Tibial artery (tissue), 4 donors: Measurements from ENCODE around the gene DKK2.

ENCODE experiments used
- DNase-seq, 2 donors: peaks; one replicate each; pipeline ENCODE4 v3.0.0-alpha.2; 2019
- H3K27ac ChIP-seq, 2 donors: fragments of 200-600 bp; sonication (generic) in 1 of 2; 1 replicate in 1 of 2; 2 replicates in 1 of 2; pipeline ENCODE4 v1.5.1; 2018 to 2019; ENCODE audit warnings: mild to moderate bottlenecking in 1 of 2
- H3K27me3 ChIP-seq, 2 donors: fragments of 200-600 bp; sonication (generic) in 1 of 2; one replicate each; pipeline versions ENCODE4 v1.5.1 to v1.6.0; 2016 to 2019
- H3K36me3 ChIP-seq, 3 donors: fragments of 200-600 bp; sonication (generic) in 2 of 3; one replicate each; pipeline ENCODE4 v1.5.1; 2016 to 2019; ENCODE audit warnings: mild to moderate bottlenecking in 2 of 3
- H3K4me1 ChIP-seq, 4 donors: fragments of 200-600 bp; sonication (generic) in 2 of 4; 1 replicate in 3 of 4; 2 replicates in 1 of 4; pipeline ENCODE4 v1.5.1; 2016 to 2019
- H3K4me3 ChIP-seq, 2 donors: fragments of 200-600 bp; sonication (generic) in 1 of 2; 1 replicate in 1 of 2; 2 replicates in 1 of 2; pipeline ENCODE4 v1.5.1; 2018 to 2019; ENCODE audit warnings: mild to moderate bottlenecking in 2 of 2
- H3K9me3 ChIP-seq, 3 donors: fragments of 200-600 bp; sonication (generic) in 1 of 3; one replicate each; pipeline ENCODE4 v1.5.1; 2016 to 2019
- intact Hi-C: fragments of 100-400 bp; cut with DNase I; formaldehyde crosslinking; loops from one replicate; pipeline ENCODE4 v1.15.0; 2023; ENCODE audit warnings: low total_unique reads
- TF ChIP-seq, protein P1 (sequence below), 2 experiments: fragments of 200-600 bp in 1 of 2; fragments of 450-650 bp in 1 of 2; IDR thresholded peaks; one replicate each; pipeline ENCODE4 v1.5.1; 2017 to 2019; ENCODE audit warnings: antibody characterized with exemption in 2 of 2, mild to moderate bottlenecking in 1 of 2, moderate library complexity in 1 of 2

The DKK2 gene, protein sequence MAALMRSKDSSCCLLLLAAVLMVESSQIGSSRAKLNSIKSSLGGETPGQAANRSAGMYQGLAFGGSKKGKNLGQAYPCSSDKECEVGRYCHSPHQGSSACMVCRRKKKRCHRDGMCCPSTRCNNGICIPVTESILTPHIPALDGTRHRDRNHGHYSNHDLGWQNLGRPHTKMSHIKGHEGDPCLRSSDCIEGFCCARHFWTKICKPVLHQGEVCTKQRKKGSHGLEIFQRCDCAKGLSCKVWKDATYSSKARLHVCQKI

DNA sequence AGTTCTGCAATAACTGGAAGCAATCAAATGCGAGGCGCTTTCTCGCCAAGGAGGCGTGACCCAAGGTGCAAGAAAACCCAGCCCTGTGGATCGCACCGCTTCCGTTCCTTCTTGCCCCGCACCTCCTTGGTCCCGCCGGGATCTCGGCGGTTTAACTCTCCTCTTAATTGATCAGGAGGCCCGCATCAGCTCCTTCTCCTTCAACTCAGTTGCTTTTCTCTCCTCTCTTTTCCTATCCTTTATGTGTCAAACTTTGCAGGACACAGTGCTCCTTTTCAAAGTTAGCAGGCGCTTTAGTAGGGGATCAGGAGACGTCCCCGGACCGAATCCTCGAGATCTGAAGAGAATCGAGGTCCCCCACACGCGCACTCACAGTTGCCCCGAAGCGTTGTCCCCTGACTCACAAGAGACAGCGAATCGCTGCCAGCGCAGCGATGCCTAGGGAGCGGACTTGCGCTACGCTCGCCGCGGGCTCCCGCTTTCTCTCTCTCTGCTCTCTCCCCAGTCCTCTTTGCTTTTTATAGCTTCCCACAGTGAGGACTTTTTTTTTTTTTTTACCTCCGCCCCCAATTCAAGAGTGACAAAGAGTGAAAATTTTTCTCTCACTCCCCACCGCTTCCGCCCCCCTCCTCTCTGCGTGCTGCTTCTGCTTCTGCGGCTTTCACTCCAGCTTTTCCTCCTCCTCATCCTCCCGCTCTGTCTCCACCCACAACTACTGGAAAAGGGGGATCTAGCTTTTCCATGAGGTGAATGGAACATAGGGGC lies at the start of gene DKK2:
Gene DKK2 (minus strand): TSS at position 495 of the 765 bp plus-strand sequence. CDS start 722 bp downstream, outside the sequence.
- H3K36me3 ChIP-seq: no peaks in the 10 kb centered on the region
- no peaks in the 10 kb centered on the region for H3K9me3 ChIP-seq
- H3K27me3 ChIP-seq: peaks cover 0 to 29% of the 10 kb centered on the region in 2 donors
- TF ChIP-seq, protein P1, sequence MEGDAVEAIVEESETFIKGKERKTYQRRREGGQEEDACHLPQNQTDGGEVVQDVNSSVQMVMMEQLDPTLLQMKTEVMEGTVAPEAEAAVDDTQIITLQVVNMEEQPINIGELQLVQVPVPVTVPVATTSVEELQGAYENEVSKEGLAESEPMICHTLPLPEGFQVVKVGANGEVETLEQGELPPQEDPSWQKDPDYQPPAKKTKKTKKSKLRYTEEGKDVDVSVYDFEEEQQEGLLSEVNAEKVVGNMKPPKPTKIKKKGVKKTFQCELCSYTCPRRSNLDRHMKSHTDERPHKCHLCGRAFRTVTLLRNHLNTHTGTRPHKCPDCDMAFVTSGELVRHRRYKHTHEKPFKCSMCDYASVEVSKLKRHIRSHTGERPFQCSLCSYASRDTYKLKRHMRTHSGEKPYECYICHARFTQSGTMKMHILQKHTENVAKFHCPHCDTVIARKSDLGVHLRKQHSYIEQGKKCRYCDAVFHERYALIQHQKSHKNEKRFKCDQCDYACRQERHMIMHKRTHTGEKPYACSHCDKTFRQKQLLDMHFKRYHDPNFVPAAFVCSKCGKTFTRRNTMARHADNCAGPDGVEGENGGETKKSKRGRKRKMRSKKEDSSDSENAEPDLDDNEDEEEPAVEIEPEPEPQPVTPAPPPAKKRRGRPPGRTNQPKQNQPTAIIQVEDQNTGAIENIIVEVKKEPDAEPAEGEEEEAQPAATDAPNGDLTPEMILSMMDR (IDR thresholded peaks at IDR 0.05): no peak
- peak within 1 kb of the TSS; percentile 39 to 51 for H3K4me3 ChIP-seq
- intact Hi-C loops: no loop called here
- peak in 1 of 2 donors; percentile 29 for DNase-seq
- H3K4me1 ChIP-seq: peaks cover 0 to 39% (median 36%) of the 10 kb centered on the region in 4 donors
- no peak within 1 kb of the TSS for H3K27ac ChIP-seq

DNA sequence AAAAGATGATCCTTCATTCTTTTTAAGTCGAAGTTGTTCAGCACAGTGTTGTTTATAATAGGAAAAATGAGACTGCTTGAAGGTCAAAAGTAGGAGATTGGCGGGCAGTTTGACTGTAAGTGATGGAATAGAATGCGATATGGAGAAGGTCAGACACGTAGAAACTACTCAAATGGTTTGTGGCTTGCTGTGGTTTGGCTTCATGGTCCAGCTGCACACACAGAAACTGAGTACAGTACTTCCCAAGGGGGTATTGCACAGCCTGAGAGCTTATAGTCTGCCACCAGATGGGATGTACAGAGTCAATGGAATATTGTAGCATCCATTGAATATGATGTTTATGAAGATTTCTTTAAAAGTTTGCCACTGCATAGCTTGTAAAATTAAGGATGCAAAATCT lies 41.1 kb upstream of the DKK2 start:
- H3K9me3 ChIP-seq: no peaks in the 10 kb centered on the region
- intact Hi-C loops: no loop called here
- no peaks in the 10 kb centered on the region for H3K27me3 ChIP-seq
- DNase-seq: no peak
- H3K36me3 ChIP-seq: no peaks in the 10 kb centered on the region
- no peak overlapping the region for H3K4me3 ChIP-seq
- no peaks in the 10 kb centered on the region for H3K4me1 ChIP-seq
- H3K27ac ChIP-seq: no peak overlapping the region
- TF ChIP-seq, protein P1 (IDR thresholded peaks at IDR 0.05): no peak

DNA sequence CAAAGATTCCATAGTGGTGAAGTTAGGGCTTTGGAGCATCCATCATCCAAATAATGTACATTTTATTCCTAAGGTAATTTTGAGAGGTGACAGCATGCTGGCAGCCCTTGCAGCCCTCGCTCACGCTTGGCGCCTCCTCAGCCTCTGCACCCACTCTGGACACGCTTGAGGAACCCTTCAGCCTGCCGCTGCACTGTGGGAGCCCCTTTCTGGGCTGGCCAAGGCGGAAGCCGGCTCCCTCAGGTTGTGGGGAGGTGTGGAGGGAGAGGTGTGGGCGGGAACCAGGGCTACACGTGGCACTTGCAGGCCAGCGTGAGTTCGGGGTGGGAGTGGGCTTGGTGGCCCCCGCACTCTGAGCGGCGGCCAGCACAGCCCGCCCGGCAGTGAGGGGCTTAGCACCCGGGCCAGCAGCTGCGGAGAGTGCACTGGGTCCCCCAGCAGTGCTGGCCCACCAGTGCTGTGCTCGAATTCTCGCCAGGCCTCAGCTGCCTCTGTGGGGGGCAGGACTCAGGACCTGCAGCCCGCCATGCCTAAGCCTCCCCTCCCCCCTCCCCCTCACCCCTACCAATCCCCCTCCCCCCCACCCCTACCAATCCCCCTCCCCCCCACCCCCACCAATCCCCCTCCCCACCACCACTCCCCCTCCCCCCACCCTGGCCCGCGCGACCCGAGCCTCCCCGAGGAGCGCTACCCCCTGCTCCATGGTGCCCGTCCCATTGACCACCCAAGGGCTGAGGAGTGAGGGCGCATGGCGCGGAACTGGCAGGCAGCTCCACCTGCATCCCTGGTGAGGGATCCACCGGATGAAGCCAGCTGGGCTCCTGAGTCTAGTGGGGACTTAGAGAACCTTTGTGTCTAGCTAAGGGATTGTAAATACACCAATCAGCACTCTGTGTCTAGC lies 37.0 kb upstream of the DKK2 start:
- Histone ChIP-seq H3K27ac (no peak overlapping the region), H3K36me3 (no peaks in the 10 kb centered on the region), H3K4me1 (no peaks in the 10 kb centered on the region), H3K27me3 (no peaks in the 10 kb centered on the region), H3K4me3 (no peak overlapping the region), H3K9me3 (no peaks in the 10 kb centered on the region)
- TF ChIP-seq, protein P1 (IDR thresholded peaks at IDR 0.05): no peak
- DNase-seq: no peak
- intact Hi-C loops: no loop called here

DNA sequence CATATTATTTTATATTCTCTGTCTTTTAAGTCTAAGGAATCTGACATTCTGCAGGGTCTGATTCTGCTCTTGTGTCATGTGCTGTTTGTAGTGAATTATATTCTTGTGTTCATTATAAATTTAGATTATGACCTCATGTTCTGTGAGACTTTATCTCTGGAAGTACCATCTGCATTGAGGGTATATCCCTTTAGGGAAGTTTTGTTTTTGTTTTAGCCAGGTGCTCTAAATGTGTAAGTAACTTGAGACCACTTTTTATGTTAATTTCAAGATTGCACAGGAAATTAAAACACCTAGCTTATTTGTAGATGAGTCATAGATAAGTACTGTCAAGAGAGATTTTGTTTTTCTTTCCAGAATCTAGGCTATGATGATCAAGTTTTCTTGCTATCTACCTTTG lies 35.0 kb upstream of the DKK2 start:
- no peak for DNase-seq
- H3K27ac ChIP-seq: no peak overlapping the region
- TF ChIP-seq, protein P1 (IDR thresholded peaks at IDR 0.05): no peak
- no peaks in the 10 kb centered on the region for H3K4me1 ChIP-seq
- no peaks in the 10 kb centered on the region for H3K27me3 ChIP-seq
- H3K9me3 ChIP-seq: no peaks in the 10 kb centered on the region
- H3K4me3 ChIP-seq: no peak overlapping the region
- intact Hi-C loops: no loop called here
- no peaks in the 10 kb centered on the region for H3K36me3 ChIP-seq

DNA sequence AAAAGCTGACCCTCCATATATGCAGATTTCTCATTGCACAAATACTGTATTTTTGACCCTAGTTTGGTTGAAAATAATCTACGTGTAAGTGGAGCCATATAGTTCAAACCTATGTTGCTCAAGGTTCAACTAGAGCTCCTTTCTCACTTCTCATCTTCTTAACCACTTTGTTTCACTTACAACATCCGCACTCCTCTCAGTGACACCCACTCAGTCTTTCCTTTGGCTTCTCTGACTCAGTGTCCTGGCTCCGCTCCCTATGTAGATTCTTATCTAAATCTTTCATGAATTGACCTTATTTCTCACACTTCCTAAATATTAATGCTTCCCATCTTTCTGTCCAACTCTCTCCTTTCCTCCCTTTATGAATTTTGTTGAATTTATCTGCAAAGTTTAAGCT lies 32.9 kb upstream of the DKK2 start:
- DNase-seq: no peak

More for the DNA sequence above, 32.9 kb upstream of the DKK2 start:
- intact Hi-C loops: no loop called here
- Histone ChIP-seq H3K4me1 (no peaks in the 10 kb centered on the region), H3K36me3 (no peaks in the 10 kb centered on the region), H3K9me3 (no peaks in the 10 kb centered on the region), H3K4me3 (no peak overlapping the region), H3K27me3 (no peaks in the 10 kb centered on the region), H3K27ac (no peak overlapping the region)
- TF ChIP-seq, protein P1 (IDR thresholded peaks at IDR 0.05): no peak
